Erythroblast (primary cell): ENCODE data around the gene RNF14.

Experiments
- GATA1 ChIP-seq: IDR thresholded peaks from 2 replicates; pipeline ENCODE4 v1.6.1; 2011; ENCODE audit warnings: low read depth, mild to moderate bottlenecking, control low read depth, low read length, moderate library complexity
- POLR2A ChIP-seq: IDR thresholded peaks from 2 replicates; pipeline ENCODE4 v1.6.1; 2011; ENCODE audit warnings: mild to moderate bottlenecking, low read length

DNA sequence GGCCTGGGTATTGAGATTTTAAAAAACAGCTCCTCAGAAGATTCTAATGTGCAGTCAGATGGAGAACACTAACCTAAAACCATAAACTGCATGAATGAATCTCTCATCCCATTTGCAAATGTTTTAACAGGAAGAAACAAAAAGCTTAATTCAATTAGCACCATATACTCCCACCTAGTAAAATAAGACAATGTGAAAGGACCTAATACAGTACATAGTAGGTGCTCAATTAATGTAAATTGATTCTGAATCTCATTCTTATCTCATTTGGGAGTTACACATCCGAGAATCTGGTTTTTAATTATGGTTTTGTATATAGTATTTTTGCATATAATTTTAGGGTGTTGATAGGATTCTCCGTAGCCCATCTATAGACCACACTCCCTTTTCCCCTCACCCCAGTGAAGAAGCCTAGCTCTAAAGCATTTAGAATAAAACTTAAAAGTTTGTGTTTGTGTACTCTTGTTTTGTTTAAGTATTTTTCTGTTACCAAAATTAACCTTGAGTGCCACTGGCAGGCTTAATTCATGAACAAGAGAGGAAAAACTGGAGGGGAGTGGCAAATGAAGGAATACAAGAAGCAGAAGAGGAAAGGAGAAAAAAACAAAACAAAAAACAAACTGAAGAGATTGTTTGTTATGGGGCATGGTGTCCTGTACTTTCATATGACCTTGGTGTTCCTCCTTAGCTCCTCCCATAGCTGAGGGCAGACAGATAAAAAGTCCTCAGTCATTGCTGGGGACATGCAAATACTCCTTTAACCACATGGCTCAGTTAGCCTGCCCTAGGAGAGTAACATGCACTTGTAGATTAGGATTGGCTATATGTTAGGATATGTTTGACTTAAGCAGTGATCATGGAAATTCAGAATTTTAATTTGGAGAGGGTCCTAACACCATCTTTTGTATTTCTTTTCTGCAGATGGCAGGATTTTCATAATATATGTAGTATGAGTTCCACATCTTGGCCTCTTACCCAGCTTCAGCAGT, 1.2 kb downstream of the RNF14 start:
- TF ChIP-seq POLR2A (peak; percentile 38), GATA1 (no peak)
